WTC11 (cell line): ENCODE results near the gene SCNN1A. TPM values are rescaled to one million over a fixed set of nuclear protein-coding genes. Genes with fewer than 3 reads are reported as not detected.

Experiments used
- ATAC-seq: fragments of 200-7000 bp; cut with Tn5 transposase; 2 replicates; pipeline ENCODE4 v1.10.0; 2021; ENCODE audit warnings: mild to moderate bottlenecking, moderate library complexity
- CTCF ChIA-PET: fragments of 300-600 bp; sonication (Branson Sonifier 250); formaldehyde crosslinking; loops from one replicate; lab custom pipeline; 2021; ENCODE audit warnings: antibody characterized with exemption; lab: Charles Lee
- POLR2A ChIA-PET: fragments of 350-600 bp; sonication (Branson Sonifier 250); formaldehyde crosslinking; loops from one replicate; lab custom pipeline; 2021; ENCODE audit warnings: antibody characterized with exemption; lab: Charles Lee
- DNase-seq: peaks from one replicate; pipeline ENCODE4 v3.0.0; 2021; ENCODE audit warnings: low spot score
- H3K27ac Mint-ChIP-seq: 2 replicates; pipeline ENCODE4 v1.8.0; 2021; ENCODE audit warnings: mixed read lengths
- H3K27me3 Mint-ChIP-seq: 2 replicates; pipeline ENCODE4 v1.8.0; 2021; ENCODE audit warnings: low read depth, mild to moderate bottlenecking, moderate library complexity, mixed read lengths
- H3K36me3 Mint-ChIP-seq: 2 replicates; pipeline ENCODE4 v1.8.0; 2021; ENCODE audit warnings: mixed read lengths
- H3K4me1 Mint-ChIP-seq: 2 replicates; pipeline ENCODE4 v1.8.0; 2022; ENCODE audit warnings: mixed read lengths
- H3K4me3 Mint-ChIP-seq: 2 replicates; pipeline ENCODE4 v1.8.0; 2021; ENCODE audit warnings: mild to moderate bottlenecking, moderate library complexity, mixed read lengths
- H3K9me3 Mint-ChIP-seq: 2 replicates; pipeline ENCODE4 v1.8.0; 2021; ENCODE audit warnings: mixed read lengths
- CREB1 ChIP-seq: sonication (generic); formaldehyde crosslinking; IDR thresholded peaks from 2 replicates; pipeline ENCODE4 v1.8.0; 2023; ENCODE audit warnings: mild to moderate bottlenecking, missing genetic modification reagents
- CREM ChIP-seq: sonication (generic); formaldehyde crosslinking; IDR thresholded peaks from 2 replicates; pipeline ENCODE4 v1.8.1; 2022; ENCODE audit warnings: mild to moderate bottlenecking, missing genetic modification reagents, moderate library complexity
- FOXP1 ChIP-seq: sonication (generic); formaldehyde crosslinking; IDR thresholded peaks from 2 replicates; pipeline ENCODE4 v1.8.0; 2022; ENCODE audit warnings: missing genetic modification reagents, mild to moderate bottlenecking, moderate library complexity, borderline replicate concordance
- JAZF1 ChIP-seq: fragments of 250-450 bp; sonication (Bioruptor Pico); IDR thresholded peaks from 2 replicates; pipeline ENCODE4 v1.9.0; 2021; ENCODE audit warnings: moderate library complexity, mild to moderate bottlenecking, inconsistent platforms
- OVOL2 ChIP-seq: fragments of 250-450 bp; sonication (Bioruptor Pico); IDR thresholded peaks from 2 replicates; pipeline ENCODE4 v1.9.0; 2021; ENCODE audit warnings: mild to moderate bottlenecking, borderline replicate concordance
- RELA ChIP-seq: sonication (generic); formaldehyde crosslinking; IDR thresholded peaks from 2 replicates; pipeline ENCODE4 v1.8.1; 2022; ENCODE audit warnings: missing genetic modification reagents, mild to moderate bottlenecking, borderline replicate concordance
- SOX15 ChIP-seq: fragments of 250-450 bp; sonication (Bioruptor Pico); IDR thresholded peaks from 2 replicates; pipeline ENCODE4 v1.9.0; 2021; ENCODE audit warnings: mild to moderate bottlenecking
- ZNF416 ChIP-seq: fragments of 250-450 bp; sonication (Bioruptor Pico); IDR thresholded peaks from 2 replicates; pipeline ENCODE4 v1.9.0; 2021; ENCODE audit warnings: mild to moderate bottlenecking, inconsistent platforms
- total RNA-seq: library from RNA; stranded (reverse); gene quantifications from 3 replicates; pipeline ENCODE4 v1.2.3, GENCODE V29; 2021
- TF ChIP-seq, protein P1 (sequence below): fragments of 200-600 bp; IDR thresholded peaks from 2 replicates; pipeline ENCODE4 v1.8.0; 2022; ENCODE audit warnings: antibody characterized with exemption
- TF ChIP-seq, protein P2 (sequence below): sonication (generic); formaldehyde crosslinking; IDR thresholded peaks from 2 replicates; pipeline ENCODE4 v1.8.0; 2023; ENCODE audit warnings: mild to moderate bottlenecking, missing genetic modification reagents
- TF ChIP-seq, protein P3 (sequence below): sonication (generic); formaldehyde crosslinking; IDR thresholded peaks from 2 replicates; pipeline ENCODE4 v1.8.0; 2022; ENCODE audit warnings: mild to moderate bottlenecking, missing genetic modification reagents
- TF ChIP-seq, protein P4 (sequence below): sonication (generic); formaldehyde crosslinking; IDR thresholded peaks from 2 replicates; pipeline ENCODE4 v1.8.1; 2022; ENCODE audit warnings: mild to moderate bottlenecking, moderate library complexity, missing genetic modification reagents
- TF ChIP-seq, protein P5 (sequence below): sonication (generic); formaldehyde crosslinking; IDR thresholded peaks from 2 replicates; pipeline ENCODE4 v1.8.0; 2023; ENCODE audit warnings: missing genetic modification reagents, mild to moderate bottlenecking, borderline replicate concordance
- TF ChIP-seq, protein P6 (sequence below): sonication (generic); formaldehyde crosslinking; IDR thresholded peaks from 2 replicates; pipeline ENCODE4 v1.8.0; 2022; ENCODE audit warnings: mild to moderate bottlenecking, missing genetic modification reagents
- TF ChIP-seq, protein P7 (sequence below): fragments of 250-450 bp; sonication (Bioruptor Pico); IDR thresholded peaks from 2 replicates; pipeline ENCODE4 v1.9.0; 2021; ENCODE audit warnings: mild to moderate bottlenecking

Gene SCNN1A
- total RNA-seq, 1 experiment from 2014 or later: 100 TPM

DNA sequence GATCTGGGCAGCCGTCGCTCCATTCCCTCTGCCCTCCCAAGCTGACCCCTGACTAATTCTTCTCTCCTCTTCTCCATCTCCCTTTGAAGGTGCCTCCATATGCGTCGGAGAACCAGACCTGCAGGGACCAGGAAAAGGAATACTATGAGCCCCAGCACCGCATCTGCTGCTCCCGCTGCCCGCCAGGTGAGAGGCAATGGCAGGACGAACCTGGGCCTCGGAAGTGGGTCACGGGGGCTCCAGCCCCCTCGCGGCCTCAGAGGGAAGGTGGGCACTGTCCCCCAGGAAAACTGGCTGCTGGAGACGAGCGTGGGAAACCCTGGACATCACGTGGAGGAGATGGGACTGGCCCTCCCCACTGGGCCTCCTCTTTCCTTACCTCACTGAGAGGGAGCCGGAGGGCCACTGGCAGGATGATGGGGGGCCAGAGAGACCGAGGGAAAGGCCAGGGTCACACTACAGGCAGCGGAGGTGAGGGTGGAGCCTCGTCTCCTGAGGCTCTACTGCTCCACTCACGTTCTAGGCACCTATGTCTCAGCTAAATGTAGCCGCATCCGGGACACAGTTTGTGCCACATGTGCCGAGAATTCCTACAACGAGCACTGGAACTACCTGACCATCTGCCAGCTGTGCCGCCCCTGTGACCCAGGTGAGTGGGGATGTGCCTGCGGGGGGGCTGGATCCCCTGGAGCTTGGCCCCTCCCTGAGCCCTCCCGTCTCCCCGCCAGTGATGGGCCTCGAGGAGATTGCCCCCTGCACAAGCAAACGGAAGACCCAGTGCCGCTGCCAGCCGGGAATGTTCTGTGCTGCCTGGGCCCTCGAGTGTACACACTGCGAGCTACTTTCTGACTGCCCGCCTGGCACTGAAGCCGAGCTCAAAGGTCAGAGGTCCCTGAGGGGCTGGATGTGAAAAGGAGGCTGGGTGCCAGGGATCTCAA lies 9.4 kb upstream of the SCNN1A start:
- CTCF ChIA-PET: interaction anchor here (0.9 to 2.7 kb wide), 6 partner anchors 10 to 89 kb away, joined by 3 to 13 read pairs (median 6); no protein-coding TSS in a partner anchor
- Mint-ChIP-seq H3K27me3 (peaks cover 38% of the 10 kb centered on the region), H3K4me1 (peaks cover 53% of the 10 kb centered on the region), H3K27ac (no peak overlapping the region), H3K4me3 (0 out of 2 replicates have a peak overlapping the region, but pooled peaks have one; percentile 16), H3K9me3 (no peaks in the 10 kb centered on the region)
- ATAC-seq: no peak
- no peak for DNase-seq
- no peak for TF ChIP-seq CREM
- TF ChIP-seq, all 79 proteins: peak for 0
- POLR2A ChIA-PET: interaction anchor here (0.7 to 1.9 kb wide), 3 partner anchors 9 to 396 kb away, joined by 4 to 5 read pairs (median 4); partner anchors contain the start of gene SCNN1A
- no peaks in the 10 kb centered on the region for H3K36me3 Mint-ChIP-seq

DNA sequence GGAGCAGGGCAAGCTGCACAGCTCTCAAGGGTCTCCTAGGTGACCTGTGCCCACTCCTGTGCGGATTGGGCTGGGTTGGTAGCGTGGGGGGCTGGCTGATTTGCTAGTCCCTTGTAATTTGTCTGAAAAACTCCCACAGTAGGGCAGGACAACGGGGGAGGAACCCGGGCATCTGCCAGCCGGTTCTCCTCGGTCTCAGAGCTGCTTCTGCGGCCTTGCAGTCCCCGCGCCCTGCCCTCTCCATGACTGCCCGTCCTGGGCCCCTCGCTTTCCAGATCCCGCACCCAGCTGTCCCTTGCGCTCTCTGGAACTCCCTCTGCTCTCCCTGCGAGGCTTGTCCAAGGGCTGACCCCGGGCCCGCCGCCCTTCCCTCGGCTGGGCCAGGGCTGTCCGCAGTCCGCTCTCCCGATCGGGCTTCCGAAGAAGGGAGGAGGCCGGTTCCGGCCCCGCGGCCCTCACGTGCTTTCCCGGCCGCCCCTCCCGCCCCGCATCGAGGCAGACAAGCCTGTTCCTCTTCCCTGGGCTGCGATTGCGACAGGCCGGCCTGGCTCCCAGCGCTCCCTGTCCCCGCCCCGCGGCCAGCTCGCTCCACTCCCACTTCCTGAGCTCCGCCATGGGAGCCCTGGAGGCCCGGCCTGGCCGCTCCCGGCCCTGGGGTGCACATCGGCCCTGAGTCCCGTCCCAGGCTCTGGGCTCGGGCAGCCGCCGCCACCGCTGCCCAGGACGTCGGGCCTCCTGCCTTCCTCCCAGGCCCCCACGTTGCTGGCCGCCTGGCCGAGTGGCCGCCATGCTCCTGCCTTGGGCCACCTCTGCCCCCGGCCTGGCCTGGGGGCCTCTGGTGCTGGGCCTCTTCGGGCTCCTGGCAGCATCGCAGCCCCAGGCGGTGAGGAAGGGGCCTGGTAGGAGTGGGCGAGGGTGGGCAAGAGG lies 8.5 kb upstream of the SCNN1A start, which contains the start of gene LTBR:
TSS of gene LTBR (plus strand) at position 591 of the 927 bp plus-strand sequence. CDS start at position 788, 197 bp downstream.
- peaks cover 38% of the 10 kb centered on the region for H3K27me3 Mint-ChIP-seq
- POLR2A ChIA-PET: interaction anchor here (1.0 to 1.9 kb wide), 3 partner anchors 8 to 87 kb away, joined by 3 to 5 read pairs (median 4); partner anchors contain the start of genes SCNN1A and VAMP1
- DNase-seq: peak; percentile 78
- 0 out of 2 replicates have a peak within 1 kb of the TSS, but pooled peaks have one; percentile 16 for H3K4me3 Mint-ChIP-seq
- no peaks in the 10 kb centered on the region for H3K9me3 Mint-ChIP-seq
- no peak within 1 kb of the TSS for H3K27ac Mint-ChIP-seq
- ATAC-seq: peak; percentile 68
- peaks cover 58% of the 10 kb centered on the region for H3K4me1 Mint-ChIP-seq
- no peaks in the 10 kb centered on the region for H3K36me3 Mint-ChIP-seq
- CTCF ChIA-PET: interaction anchor here (0.9 to 2.7 kb wide), 9 partner anchors 9 to 89 kb away, joined by 3 to 13 read pairs (median 5); partner anchors contain the start of gene VAMP1
- TF ChIP-seq, protein P1, sequence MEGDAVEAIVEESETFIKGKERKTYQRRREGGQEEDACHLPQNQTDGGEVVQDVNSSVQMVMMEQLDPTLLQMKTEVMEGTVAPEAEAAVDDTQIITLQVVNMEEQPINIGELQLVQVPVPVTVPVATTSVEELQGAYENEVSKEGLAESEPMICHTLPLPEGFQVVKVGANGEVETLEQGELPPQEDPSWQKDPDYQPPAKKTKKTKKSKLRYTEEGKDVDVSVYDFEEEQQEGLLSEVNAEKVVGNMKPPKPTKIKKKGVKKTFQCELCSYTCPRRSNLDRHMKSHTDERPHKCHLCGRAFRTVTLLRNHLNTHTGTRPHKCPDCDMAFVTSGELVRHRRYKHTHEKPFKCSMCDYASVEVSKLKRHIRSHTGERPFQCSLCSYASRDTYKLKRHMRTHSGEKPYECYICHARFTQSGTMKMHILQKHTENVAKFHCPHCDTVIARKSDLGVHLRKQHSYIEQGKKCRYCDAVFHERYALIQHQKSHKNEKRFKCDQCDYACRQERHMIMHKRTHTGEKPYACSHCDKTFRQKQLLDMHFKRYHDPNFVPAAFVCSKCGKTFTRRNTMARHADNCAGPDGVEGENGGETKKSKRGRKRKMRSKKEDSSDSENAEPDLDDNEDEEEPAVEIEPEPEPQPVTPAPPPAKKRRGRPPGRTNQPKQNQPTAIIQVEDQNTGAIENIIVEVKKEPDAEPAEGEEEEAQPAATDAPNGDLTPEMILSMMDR: no peak
- TF ChIP-seq OVOL2 (CRISPR knock-in tag): no peak
- TF ChIP-seq, protein P2, sequence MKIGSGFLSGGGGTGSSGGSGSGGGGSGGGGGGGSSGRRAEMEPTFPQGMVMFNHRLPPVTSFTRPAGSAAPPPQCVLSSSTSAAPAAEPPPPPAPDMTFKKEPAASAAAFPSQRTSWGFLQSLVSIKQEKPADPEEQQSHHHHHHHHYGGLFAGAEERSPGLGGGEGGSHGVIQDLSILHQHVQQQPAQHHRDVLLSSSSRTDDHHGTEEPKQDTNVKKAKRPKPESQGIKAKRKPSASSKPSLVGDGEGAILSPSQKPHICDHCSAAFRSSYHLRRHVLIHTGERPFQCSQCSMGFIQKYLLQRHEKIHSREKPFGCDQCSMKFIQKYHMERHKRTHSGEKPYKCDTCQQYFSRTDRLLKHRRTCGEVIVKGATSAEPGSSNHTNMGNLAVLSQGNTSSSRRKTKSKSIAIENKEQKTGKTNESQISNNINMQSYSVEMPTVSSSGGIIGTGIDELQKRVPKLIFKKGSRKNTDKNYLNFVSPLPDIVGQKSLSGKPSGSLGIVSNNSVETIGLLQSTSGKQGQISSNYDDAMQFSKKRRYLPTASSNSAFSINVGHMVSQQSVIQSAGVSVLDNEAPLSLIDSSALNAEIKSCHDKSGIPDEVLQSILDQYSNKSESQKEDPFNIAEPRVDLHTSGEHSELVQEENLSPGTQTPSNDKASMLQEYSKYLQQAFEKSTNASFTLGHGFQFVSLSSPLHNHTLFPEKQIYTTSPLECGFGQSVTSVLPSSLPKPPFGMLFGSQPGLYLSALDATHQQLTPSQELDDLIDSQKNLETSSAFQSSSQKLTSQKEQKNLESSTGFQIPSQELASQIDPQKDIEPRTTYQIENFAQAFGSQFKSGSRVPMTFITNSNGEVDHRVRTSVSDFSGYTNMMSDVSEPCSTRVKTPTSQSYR (CRISPR knock-in tag): no peak
- no peak; the same call in 1 of the 2 replicates for TF ChIP-seq FOXP1 (CRISPR knock-in tag)
- TF ChIP-seq, protein P3, sequence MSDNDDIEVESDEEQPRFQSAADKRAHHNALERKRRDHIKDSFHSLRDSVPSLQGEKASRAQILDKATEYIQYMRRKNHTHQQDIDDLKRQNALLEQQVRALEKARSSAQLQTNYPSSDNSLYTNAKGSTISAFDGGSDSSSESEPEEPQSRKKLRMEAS: peak; percentile 97
- TF ChIP-seq, protein P4, sequence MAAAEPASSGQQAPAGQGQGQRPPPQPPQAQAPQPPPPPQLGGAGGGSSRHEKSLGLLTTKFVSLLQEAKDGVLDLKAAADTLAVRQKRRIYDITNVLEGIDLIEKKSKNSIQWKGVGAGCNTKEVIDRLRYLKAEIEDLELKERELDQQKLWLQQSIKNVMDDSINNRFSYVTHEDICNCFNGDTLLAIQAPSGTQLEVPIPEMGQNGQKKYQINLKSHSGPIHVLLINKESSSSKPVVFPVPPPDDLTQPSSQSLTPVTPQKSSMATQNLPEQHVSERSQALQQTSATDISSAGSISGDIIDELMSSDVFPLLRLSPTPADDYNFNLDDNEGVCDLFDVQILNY (CRISPR knock-in tag): peak; percentile 63; the same call in 1 of the 2 replicates
- TF ChIP-seq CREB1 (CRISPR knock-in tag): peak; percentile 69; the same call in 1 of the 2 replicates
- TF ChIP-seq ZNF416 (CRISPR knock-in tag): no peak
- TF ChIP-seq, protein P5, sequence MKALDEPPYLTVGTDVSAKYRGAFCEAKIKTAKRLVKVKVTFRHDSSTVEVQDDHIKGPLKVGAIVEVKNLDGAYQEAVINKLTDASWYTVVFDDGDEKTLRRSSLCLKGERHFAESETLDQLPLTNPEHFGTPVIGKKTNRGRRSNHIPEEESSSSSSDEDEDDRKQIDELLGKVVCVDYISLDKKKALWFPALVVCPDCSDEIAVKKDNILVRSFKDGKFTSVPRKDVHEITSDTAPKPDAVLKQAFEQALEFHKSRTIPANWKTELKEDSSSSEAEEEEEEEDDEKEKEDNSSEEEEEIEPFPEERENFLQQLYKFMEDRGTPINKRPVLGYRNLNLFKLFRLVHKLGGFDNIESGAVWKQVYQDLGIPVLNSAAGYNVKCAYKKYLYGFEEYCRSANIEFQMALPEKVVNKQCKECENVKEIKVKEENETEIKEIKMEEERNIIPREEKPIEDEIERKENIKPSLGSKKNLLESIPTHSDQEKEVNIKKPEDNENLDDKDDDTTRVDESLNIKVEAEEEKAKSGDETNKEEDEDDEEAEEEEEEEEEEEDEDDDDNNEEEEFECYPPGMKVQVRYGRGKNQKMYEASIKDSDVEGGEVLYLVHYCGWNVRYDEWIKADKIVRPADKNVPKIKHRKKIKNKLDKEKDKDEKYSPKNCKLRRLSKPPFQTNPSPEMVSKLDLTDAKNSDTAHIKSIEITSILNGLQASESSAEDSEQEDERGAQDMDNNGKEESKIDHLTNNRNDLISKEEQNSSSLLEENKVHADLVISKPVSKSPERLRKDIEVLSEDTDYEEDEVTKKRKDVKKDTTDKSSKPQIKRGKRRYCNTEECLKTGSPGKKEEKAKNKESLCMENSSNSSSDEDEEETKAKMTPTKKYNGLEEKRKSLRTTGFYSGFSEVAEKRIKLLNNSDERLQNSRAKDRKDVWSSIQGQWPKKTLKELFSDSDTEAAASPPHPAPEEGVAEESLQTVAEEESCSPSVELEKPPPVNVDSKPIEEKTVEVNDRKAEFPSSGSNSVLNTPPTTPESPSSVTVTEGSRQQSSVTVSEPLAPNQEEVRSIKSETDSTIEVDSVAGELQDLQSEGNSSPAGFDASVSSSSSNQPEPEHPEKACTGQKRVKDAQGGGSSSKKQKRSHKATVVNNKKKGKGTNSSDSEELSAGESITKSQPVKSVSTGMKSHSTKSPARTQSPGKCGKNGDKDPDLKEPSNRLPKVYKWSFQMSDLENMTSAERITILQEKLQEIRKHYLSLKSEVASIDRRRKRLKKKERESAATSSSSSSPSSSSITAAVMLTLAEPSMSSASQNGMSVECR: no peak
- TF ChIP-seq SOX15 (CRISPR knock-in tag): no peak
- no peak for TF ChIP-seq JAZF1 (CRISPR knock-in tag)
- no peak for TF ChIP-seq RELA
- TF ChIP-seq, protein P6, sequence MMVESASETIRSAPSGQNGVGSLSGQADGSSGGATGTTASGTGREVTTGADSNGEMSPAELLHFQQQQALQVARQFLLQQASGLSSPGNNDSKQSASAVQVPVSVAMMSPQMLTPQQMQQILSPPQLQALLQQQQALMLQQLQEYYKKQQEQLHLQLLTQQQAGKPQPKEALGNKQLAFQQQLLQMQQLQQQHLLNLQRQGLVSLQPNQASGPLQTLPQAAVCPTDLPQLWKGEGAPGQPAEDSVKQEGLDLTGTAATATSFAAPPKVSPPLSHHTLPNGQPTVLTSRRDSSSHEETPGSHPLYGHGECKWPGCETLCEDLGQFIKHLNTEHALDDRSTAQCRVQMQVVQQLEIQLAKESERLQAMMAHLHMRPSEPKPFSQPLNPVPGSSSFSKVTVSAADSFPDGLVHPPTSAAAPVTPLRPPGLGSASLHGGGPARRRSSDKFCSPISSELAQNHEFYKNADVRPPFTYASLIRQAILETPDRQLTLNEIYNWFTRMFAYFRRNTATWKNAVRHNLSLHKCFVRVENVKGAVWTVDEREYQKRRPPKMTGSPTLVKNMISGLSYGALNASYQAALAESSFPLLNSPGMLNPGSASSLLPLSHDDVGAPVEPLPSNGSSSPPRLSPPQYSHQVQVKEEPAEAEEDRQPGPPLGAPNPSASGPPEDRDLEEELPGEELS (CRISPR knock-in tag): 0 out of 2 replicates have a peak, but pooled peaks have one; percentile 35
- TF ChIP-seq, protein P7, sequence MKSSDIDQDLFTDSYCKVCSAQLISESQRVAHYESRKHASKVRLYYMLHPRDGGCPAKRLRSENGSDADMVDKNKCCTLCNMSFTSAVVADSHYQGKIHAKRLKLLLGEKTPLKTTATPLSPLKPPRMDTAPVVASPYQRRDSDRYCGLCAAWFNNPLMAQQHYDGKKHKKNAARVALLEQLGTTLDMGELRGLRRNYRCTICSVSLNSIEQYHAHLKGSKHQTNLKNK: no peak
